ENCODE data around the gene NANOS1. TPM values are rescaled to one million over a fixed set of nuclear protein-coding genes. Genes with fewer than 3 reads are reported as not detected.

Gene NANOS1
- under 1 TPM; 0.23 to 0.28 TPM for total RNA-seq

- peaks cover 9% of the 10 kb centered on the region for H3K27me3 Mint-ChIP-seq
- no peaks in the 10 kb centered on the region for H3K9me3 Mint-ChIP-seq (ENCODE audit: low read depth)
- DNase-seq, result no peak
- peak; percentile 21 for ATAC-seq
- peak within 1 kb of the TSS; percentile 63 for H3K4me3 Mint-ChIP-seq
- H3K4me1 Mint-ChIP-seq, result peaks cover 26% of the 10 kb centered on the region
- CTCF ChIA-PET, result interaction anchor here (1.5 to 1.6 kb wide), 3 partner anchors 11 to 33 kb away, joined by 3 to 4 read pairs (median 4); no protein-coding TSS in a partner anchor
- peaks cover 21% of the 10 kb centered on the region for H3K36me3 Mint-ChIP-seq
- H3K27ac Mint-ChIP-seq, result no peak within 1 kb of the TSS
These were observed at the start of gene NANOS1 for GRCh38 chr10:119029613-119030420. Gene NANOS1, plus strand, starts transcription at chr10:119029714. Its CDS starts 88 bp downstream, at chr10:119029802.

- Mint-ChIP-seq H3K9me3 (ENCODE audit: low read depth) (peaks cover 6% of the 10 kb centered on the region), H3K27ac (no peak overlapping the region), H3K27me3 (peaks cover 20% of the 10 kb centered on the region), H3K36me3 (peaks cover 9% of the 10 kb centered on the region), H3K4me1 (no peaks in the 10 kb centered on the region), H3K4me3 (no peak overlapping the region)
- CTCF ChIA-PET, result no interaction called here
- DNase-seq (no peak), ATAC-seq (no peak)
These were observed 49.2 kb upstream of the NANOS1 start for GRCh38 chr10:118980135-118980865.

- no peak for ATAC-seq
- no peak for DNase-seq
- CTCF ChIA-PET, result no interaction called here
- Mint-ChIP-seq H3K9me3 (ENCODE audit: low read depth) (peaks cover 11% of the 10 kb centered on the region), H3K27me3 (peaks cover 22% of the 10 kb centered on the region), H3K4me1 (no peaks in the 10 kb centered on the region), H3K4me3 (no peak overlapping the region), H3K36me3 (peaks cover 14% of the 10 kb centered on the region), H3K27ac (no peak overlapping the region)
These were observed 48.6 kb upstream of the NANOS1 start for GRCh38 chr10:118980870-118981269.

- CTCF ChIA-PET, result no interaction called here
- H3K36me3 Mint-ChIP-seq, result peaks cover 16% of the 10 kb centered on the region
- peaks cover 2% of the 10 kb centered on the region for H3K4me1 Mint-ChIP-seq
- H3K4me3 Mint-ChIP-seq, result no peak overlapping the region
- DNase-seq (no peak), ATAC-seq (no peak)
- peaks cover 22% of the 10 kb centered on the region for H3K27me3 Mint-ChIP-seq
- H3K27ac Mint-ChIP-seq, result no peak overlapping the region
- peaks cover 12% of the 10 kb centered on the region for H3K9me3 Mint-ChIP-seq (ENCODE audit: low read depth)
These were observed 47.6 kb upstream of the NANOS1 start for GRCh38 chr10:118981946-118982345.

- Mint-ChIP-seq H3K36me3 (peaks cover 16% of the 10 kb centered on the region), H3K9me3 (ENCODE audit: low read depth) (peaks cover 12% of the 10 kb centered on the region), H3K27me3 (peaks cover 22% of the 10 kb centered on the region), H3K4me1 (peaks cover 6% of the 10 kb centered on the region), H3K27ac (no peak overlapping the region), H3K4me3 (no peak overlapping the region)
- ATAC-seq, result no peak
- DNase-seq, result no peak
- CTCF ChIA-PET, result no interaction called here
These were observed 47.1 kb upstream of the NANOS1 start for GRCh38 chr10:118982366-118982765.

GRCh38 chr10:118983263-118983662 is 46.3 kb upstream of the NANOS1 start:
- Mint-ChIP-seq H3K27me3 (peaks cover 22% of the 10 kb centered on the region), H3K4me1 (peaks cover 13% of the 10 kb centered on the region), H3K36me3 (peaks cover 17% of the 10 kb centered on the region), H3K27ac (no peak overlapping the region), H3K9me3 (ENCODE audit: low read depth) (peaks cover 12% of the 10 kb centered on the region), H3K4me3 (no peak overlapping the region)
- DNase-seq, result no peak
- no peak for ATAC-seq
- CTCF ChIA-PET, result no interaction called here

GRCh38 chr10:118985576-118985975 is 43.9 kb upstream of the NANOS1 start:
- Mint-ChIP-seq H3K27me3 (peaks cover 33% of the 10 kb centered on the region), H3K9me3 (ENCODE audit: low read depth) (peaks cover 14% of the 10 kb centered on the region), H3K4me3 (no peak overlapping the region), H3K36me3 (peaks cover 23% of the 10 kb centered on the region), H3K27ac (no peak overlapping the region), H3K4me1 (peaks cover 13% of the 10 kb centered on the region)
- CTCF ChIA-PET, result no interaction called here
- no peak for ATAC-seq
- DNase-seq, result no peak

- Mint-ChIP-seq H3K27me3 (peaks cover 42% of the 10 kb centered on the region), H3K36me3 (peaks cover 23% of the 10 kb centered on the region), H3K4me1 (peaks cover 13% of the 10 kb centered on the region), H3K9me3 (ENCODE audit: low read depth) (peaks cover 14% of the 10 kb centered on the region), H3K4me3 (peak overlapping the region; percentile 42), H3K27ac (peak overlapping the region; percentile 63)
- CTCF ChIA-PET, result interaction anchor here (0.6 kb wide), 1 partner anchor 502 kb away, joined by 3 read pairs; no protein-coding TSS in a partner anchor
- ATAC-seq (peak; percentile 83), DNase-seq (no peak)
These were observed 42.4 kb upstream of the NANOS1 start for GRCh38 chr10:118986815-118987790.

- Mint-ChIP-seq H3K27me3 (peaks cover 45% of the 10 kb centered on the region), H3K36me3 (peaks cover 14% of the 10 kb centered on the region), H3K4me1 (peaks cover 13% of the 10 kb centered on the region), H3K9me3 (ENCODE audit: low read depth) (peaks cover 8% of the 10 kb centered on the region), H3K4me3 (no peak overlapping the region), H3K27ac (no peak overlapping the region)
- CTCF ChIA-PET, result no interaction called here
- DNase-seq (no peak), ATAC-seq (no peak)
These were observed 39.2 kb upstream of the NANOS1 start for GRCh38 chr10:118990326-118990725.

- CTCF ChIA-PET, result no interaction called here
- Mint-ChIP-seq H3K4me3 (no peak overlapping the region), H3K27me3 (peaks cover 61% of the 10 kb centered on the region), H3K4me1 (peaks cover 6% of the 10 kb centered on the region), H3K36me3 (peaks cover 7% of the 10 kb centered on the region), H3K9me3 (ENCODE audit: low read depth) (peaks cover 2% of the 10 kb centered on the region), H3K27ac (no peak overlapping the region)
- no peak for ATAC-seq
- no peak for DNase-seq
These were observed 37.0 kb upstream of the NANOS1 start for GRCh38 chr10:118992496-118992895.

- Mint-ChIP-seq H3K4me1 (no peaks in the 10 kb centered on the region), H3K9me3 (ENCODE audit: low read depth) (peaks cover 2% of the 10 kb centered on the region), H3K27ac (no peak overlapping the region), H3K4me3 (no peak overlapping the region), H3K36me3 (peaks cover 6% of the 10 kb centered on the region), H3K27me3 (peaks cover 67% of the 10 kb centered on the region)
- DNase-seq (no peak), ATAC-seq (no peak)
- CTCF ChIA-PET, result no interaction called here
These were observed 36.3 kb upstream of the NANOS1 start for GRCh38 chr10:118993214-118993613.

- CTCF ChIA-PET, result no interaction called here
- H3K36me3 Mint-ChIP-seq, result peaks cover 3% of the 10 kb centered on the region
- no peak overlapping the region for H3K4me3 Mint-ChIP-seq
- H3K27ac Mint-ChIP-seq, result no peak overlapping the region
- ATAC-seq (no peak), DNase-seq (no peak)
- peaks cover 2% of the 10 kb centered on the region for H3K9me3 Mint-ChIP-seq (ENCODE audit: low read depth)
- H3K27me3 Mint-ChIP-seq, result peaks cover 67% of the 10 kb centered on the region
- no peaks in the 10 kb centered on the region for H3K4me1 Mint-ChIP-seq
These were observed 35.2 kb upstream of the NANOS1 start for GRCh38 chr10:118994321-118994720.

- CTCF ChIA-PET, result no interaction called here
- no peaks in the 10 kb centered on the region for H3K9me3 Mint-ChIP-seq (ENCODE audit: low read depth)
- H3K4me1 Mint-ChIP-seq, result no peaks in the 10 kb centered on the region
- ATAC-seq (no peak), DNase-seq (no peak)
- no peak overlapping the region for H3K27ac Mint-ChIP-seq
- peaks cover 61% of the 10 kb centered on the region for H3K27me3 Mint-ChIP-seq
- H3K4me3 Mint-ChIP-seq, result no peak overlapping the region
- no peaks in the 10 kb centered on the region for H3K36me3 Mint-ChIP-seq
These were observed 33.8 kb upstream of the NANOS1 start for GRCh38 chr10:118995739-118996138.
